Prostate gland (tissue), 2 donors: Measurements from ENCODE around the gene DIS3L2.

ENCODE experiments used
- CTCF ChIP-seq, 4 experiments: fragments of 200-600 bp in 2 of 4; fragments of 450-650 bp in 2 of 4; sonication (generic) in 2 of 4; IDR thresholded peaks; 1 replicate in 3 of 4; 2 replicates in 1 of 4; pipeline ENCODE4 v1.5.1; 2016 to 2019; ENCODE audit warnings: antibody characterized with exemption in 4 of 4, mild to moderate bottlenecking in 2 of 4, moderate library complexity in 2 of 4
- POLR2A ChIP-seq: fragments of 450-650 bp; IDR thresholded peaks from one replicate; pipeline ENCODE4 v1.6.1; 2016; ENCODE audit warnings: antibody characterized with exemption, mild to moderate bottlenecking
- POLR2AphosphoS5 ChIP-seq: sonication (generic); formaldehyde crosslinking; IDR thresholded peaks from one replicate; pipeline ENCODE4 v1.6.1; 2017; ENCODE audit warnings: antibody characterized with exemption

GRCh38 chr2:232009639-232010274 lies 48.2 kb downstream of the DIS3L2 start:
- TF ChIP-seq POLR2A (no peak), CTCF (IDR thresholded peaks at IDR 0.05) (no peak), POLR2AphosphoS5 (no peak)
